Measurements from ENCODE around the gene CARMIL1.

Gene CARMIL1

DNA sequence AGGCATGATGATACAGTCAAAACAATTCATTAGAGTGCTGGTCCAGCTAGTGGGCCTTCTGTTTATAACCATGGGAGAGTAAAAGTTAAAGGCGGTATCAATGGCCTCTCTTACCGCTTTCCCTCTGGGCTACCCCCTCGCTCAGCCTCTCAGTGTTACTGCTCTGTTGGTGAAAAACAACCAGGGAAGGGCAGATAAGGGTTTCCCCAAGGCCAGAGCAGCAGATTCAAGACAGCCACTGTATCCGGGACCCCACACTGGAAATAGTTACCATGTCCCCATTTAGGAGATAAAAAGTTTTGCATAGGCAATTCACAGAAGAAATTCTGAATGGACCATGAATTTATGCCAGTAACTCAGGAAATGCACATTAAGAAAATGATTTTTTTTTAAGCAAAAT is 386.3 kb downstream of the CARMIL1 start (continued):
- no peak for TF ChIP-seq MZF1 (tag by site-specific recombination; IDR thresholded peaks at IDR 0.05; ENCODE audit: borderline replicate concordance)
- TF ChIP-seq ZNF248 (tag by site-specific recombination; IDR thresholded peaks at IDR 0.05), result no peak
- no peak for TF ChIP-seq ZNF561 (tag by site-specific recombination; IDR thresholded peaks at IDR 0.05; ENCODE audit: borderline replicate concordance)
- TF ChIP-seq, protein P1, sequence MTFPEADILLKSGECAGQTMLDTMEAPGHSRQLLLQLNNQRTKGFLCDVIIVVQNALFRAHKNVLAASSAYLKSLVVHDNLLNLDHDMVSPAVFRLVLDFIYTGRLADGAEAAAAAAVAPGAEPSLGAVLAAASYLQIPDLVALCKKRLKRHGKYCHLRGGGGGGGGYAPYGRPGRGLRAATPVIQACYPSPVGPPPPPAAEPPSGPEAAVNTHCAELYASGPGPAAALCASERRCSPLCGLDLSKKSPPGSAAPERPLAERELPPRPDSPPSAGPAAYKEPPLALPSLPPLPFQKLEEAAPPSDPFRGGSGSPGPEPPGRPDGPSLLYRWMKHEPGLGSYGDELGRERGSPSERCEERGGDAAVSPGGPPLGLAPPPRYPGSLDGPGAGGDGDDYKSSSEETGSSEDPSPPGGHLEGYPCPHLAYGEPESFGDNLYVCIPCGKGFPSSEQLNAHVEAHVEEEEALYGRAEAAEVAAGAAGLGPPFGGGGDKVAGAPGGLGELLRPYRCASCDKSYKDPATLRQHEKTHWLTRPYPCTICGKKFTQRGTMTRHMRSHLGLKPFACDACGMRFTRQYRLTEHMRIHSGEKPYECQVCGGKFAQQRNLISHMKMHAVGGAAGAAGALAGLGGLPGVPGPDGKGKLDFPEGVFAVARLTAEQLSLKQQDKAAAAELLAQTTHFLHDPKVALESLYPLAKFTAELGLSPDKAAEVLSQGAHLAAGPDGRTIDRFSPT (tag by site-specific recombination; IDR thresholded peaks at IDR 0.05), result no peak
- TF ChIP-seq SP7 (tag by site-specific recombination; IDR thresholded peaks at IDR 0.05), result no peak
- TF ChIP-seq ZNF155 (tag by site-specific recombination; IDR thresholded peaks at IDR 0.05), result no peak
- TF ChIP-seq ZNF266 (tag by site-specific recombination; IDR thresholded peaks at IDR 0.05; ENCODE audit: low read depth), result no peak
- TF ChIP-seq, protein P2, sequence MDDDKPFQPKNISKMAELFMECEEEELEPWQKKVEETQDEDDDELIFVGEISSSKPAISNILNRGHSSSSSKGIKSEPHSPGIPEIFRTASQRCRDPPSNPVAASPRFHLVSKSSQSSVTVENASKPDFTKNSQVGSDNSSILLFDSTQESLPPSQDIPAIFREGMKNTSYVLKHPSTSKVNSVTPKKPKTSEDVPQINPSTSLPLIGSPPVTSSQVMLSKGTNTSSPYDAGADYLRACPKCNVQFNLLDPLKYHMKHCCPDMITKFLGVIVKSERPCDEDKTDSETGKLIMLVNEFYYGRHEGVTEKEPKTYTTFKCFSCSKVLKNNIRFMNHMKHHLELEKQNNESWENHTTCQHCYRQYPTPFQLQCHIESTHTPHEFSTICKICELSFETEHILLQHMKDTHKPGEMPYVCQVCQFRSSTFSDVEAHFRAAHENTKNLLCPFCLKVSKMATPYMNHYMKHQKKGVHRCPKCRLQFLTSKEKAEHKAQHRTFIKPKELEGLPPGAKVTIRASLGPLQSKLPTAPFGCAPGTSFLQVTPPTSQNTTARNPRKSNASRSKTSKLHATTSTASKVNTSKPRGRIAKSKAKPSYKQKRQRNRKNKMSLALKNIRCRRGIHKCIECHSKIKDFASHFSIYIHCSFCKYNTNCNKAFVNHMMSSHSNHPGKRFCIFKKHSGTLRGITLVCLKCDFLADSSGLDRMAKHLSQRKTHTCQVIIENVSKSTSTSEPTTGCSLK (tag by site-specific recombination; IDR thresholded peaks at IDR 0.05), result no peak

DNA sequence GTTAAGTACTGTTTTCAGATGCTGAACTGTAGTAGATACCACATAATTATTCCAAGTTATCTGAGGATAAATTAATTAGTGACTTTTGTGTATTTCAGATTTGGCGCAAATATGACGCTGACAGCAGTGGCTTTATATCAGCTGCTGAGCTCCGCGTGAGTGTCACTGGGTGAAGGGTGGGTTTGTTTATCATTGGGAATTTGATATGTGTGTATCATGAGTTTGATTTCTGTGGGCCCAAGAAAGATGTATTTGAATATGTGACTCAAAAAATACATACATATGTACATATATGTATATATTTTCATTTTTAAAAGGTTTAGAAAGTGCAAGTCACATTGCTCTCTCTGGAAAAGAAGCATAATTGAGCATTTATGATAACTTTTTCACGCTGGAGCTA is 390.2 kb downstream of the CARMIL1 start:
- no peak overlapping the region for H3K27ac ChIP-seq (ENCODE audit: extremely low read depth, low read depth, low read length)
- H3K36me3 ChIP-seq (ENCODE audit: control insufficient read depth in 2 of 2, insufficient read depth in 1 of 2, low read length in 2 of 2), result no peaks in the 10 kb centered on the region
- no peak overlapping the region for H3K4me3 ChIP-seq (ENCODE audit: low read depth, low read length)
- TF ChIP-seq RBAK (tag by site-specific recombination; IDR thresholded peaks at IDR 0.05) (no peak), TRIM28 (IDR thresholded peaks at IDR 0.05; ENCODE audit: borderline replicate concordance, low read length) (no peak), ZNF777 (tag by site-specific recombination; IDR thresholded peaks at IDR 0.05; ENCODE audit: borderline replicate concordance) (no peak), ZFHX2 (tag by site-specific recombination; conservative IDR thresholded peaks at IDR 0.05) (no peak), ZNF660 (tag by site-specific recombination; IDR thresholded peaks at IDR 0.05) (no peak), BCL11B (tag by site-specific recombination; IDR thresholded peaks at IDR 0.05; ENCODE audit: low read depth) (no peak), EGR2 (tag by site-specific recombination; IDR thresholded peaks at IDR 0.05; ENCODE audit: low read depth) (no peak), ZNF561 (tag by site-specific recombination; IDR thresholded peaks at IDR 0.05; ENCODE audit: borderline replicate concordance) (no peak), ZNF830 (tag by site-specific recombination; IDR thresholded peaks at IDR 0.05; ENCODE audit: low read depth) (no peak), ZBTB17 (tag by site-specific recombination; IDR thresholded peaks at IDR 0.05) (no peak), ZNF202 (tag by site-specific recombination; IDR thresholded peaks at IDR 0.05; ENCODE audit: borderline replicate concordance) (no peak), ZNF211 (tag by site-specific recombination; IDR thresholded peaks at IDR 0.05; ENCODE audit: low read depth) (no peak), ZNF155 (tag by site-specific recombination; IDR thresholded peaks at IDR 0.05) (no peak)
- TF ChIP-seq, protein P3, sequence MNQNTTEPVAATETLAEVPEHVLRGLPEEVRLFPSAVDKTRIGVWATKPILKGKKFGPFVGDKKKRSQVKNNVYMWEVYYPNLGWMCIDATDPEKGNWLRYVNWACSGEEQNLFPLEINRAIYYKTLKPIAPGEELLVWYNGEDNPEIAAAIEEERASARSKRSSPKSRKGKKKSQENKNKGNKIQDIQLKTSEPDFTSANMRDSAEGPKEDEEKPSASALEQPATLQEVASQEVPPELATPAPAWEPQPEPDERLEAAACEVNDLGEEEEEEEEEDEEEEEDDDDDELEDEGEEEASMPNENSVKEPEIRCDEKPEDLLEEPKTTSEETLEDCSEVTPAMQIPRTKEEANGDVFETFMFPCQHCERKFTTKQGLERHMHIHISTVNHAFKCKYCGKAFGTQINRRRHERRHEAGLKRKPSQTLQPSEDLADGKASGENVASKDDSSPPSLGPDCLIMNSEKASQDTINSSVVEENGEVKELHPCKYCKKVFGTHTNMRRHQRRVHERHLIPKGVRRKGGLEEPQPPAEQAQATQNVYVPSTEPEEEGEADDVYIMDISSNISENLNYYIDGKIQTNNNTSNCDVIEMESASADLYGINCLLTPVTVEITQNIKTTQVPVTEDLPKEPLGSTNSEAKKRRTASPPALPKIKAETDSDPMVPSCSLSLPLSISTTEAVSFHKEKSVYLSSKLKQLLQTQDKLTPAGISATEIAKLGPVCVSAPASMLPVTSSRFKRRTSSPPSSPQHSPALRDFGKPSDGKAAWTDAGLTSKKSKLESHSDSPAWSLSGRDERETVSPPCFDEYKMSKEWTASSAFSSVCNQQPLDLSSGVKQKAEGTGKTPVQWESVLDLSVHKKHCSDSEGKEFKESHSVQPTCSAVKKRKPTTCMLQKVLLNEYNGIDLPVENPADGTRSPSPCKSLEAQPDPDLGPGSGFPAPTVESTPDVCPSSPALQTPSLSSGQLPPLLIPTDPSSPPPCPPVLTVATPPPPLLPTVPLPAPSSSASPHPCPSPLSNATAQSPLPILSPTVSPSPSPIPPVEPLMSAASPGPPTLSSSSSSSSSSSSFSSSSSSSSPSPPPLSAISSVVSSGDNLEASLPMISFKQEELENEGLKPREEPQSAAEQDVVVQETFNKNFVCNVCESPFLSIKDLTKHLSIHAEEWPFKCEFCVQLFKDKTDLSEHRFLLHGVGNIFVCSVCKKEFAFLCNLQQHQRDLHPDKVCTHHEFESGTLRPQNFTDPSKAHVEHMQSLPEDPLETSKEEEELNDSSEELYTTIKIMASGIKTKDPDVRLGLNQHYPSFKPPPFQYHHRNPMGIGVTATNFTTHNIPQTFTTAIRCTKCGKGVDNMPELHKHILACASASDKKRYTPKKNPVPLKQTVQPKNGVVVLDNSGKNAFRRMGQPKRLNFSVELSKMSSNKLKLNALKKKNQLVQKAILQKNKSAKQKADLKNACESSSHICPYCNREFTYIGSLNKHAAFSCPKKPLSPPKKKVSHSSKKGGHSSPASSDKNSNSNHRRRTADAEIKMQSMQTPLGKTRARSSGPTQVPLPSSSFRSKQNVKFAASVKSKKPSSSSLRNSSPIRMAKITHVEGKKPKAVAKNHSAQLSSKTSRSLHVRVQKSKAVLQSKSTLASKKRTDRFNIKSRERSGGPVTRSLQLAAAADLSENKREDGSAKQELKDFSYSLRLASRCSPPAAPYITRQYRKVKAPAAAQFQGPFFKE (tag by site-specific recombination; IDR thresholded peaks at IDR 0.05; ENCODE audit: borderline replicate concordance), result no peak
- TF ChIP-seq, protein P4, sequence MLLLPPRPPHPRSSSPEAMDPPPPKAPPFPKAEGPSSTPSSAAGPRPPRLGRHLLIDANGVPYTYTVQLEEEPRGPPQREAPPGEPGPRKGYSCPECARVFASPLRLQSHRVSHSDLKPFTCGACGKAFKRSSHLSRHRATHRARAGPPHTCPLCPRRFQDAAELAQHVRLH (tag by site-specific recombination; IDR thresholded peaks at IDR 0.05), result no peak
- TF ChIP-seq, protein P5, sequence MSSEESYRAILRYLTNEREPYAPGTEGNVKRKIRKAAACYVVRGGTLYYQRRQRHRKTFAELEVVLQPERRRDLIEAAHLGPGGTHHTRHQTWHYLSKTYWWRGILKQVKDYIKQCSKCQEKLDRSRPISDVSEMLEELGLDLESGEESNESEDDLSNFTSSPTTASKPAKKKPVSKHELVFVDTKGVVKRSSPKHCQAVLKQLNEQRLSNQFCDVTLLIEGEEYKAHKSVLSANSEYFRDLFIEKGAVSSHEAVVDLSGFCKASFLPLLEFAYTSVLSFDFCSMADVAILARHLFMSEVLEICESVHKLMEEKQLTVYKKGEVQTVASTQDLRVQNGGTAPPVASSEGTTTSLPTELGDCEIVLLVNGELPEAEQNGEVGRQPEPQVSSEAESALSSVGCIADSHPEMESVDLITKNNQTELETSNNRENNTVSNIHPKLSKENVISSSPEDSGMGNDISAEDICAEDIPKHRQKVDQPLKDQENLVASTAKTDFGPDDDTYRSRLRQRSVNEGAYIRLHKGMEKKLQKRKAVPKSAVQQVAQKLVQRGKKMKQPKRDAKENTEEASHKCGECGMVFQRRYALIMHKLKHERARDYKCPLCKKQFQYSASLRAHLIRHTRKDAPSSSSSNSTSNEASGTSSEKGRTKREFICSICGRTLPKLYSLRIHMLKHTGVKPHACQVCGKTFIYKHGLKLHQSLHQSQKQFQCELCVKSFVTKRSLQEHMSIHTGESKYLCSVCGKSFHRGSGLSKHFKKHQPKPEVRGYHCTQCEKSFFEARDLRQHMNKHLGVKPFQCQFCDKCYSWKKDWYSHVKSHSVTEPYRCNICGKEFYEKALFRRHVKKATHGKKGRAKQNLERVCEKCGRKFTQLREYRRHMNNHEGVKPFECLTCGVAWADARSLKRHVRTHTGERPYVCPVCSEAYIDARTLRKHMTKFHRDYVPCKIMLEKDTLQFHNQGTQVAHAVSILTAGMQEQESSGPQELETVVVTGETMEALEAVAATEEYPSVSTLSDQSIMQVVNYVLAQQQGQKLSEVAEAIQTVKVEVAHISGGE (tag by site-specific recombination; conservative IDR thresholded peaks at IDR 0.05; ENCODE audit: low read depth), result no peak
- POLR2A ChIA-PET, result no interaction called here
- CTCF ChIA-PET, result interaction anchor here (0.5 to 0.7 kb wide), 3 partner anchors 12 to 496 kb away, joined by 3 to 5 read pairs (median 3); no protein-coding TSS in a partner anchor
- peaks cover 7% of the 10 kb centered on the region; the same call in 1 of the 2 replicates for H3K4me1 ChIP-seq (ENCODE audit: control insufficient read depth, insufficient read depth, low read length)
- H3K9me3 ChIP-seq (ENCODE audit: control insufficient read depth, insufficient read depth, low read depth, low read length), result no peaks in the 10 kb centered on the region
